NCI-H2107 treated with DMSO at 0.1 percent for 48 hours (cell line): ENCODE data around the gene NUP42.

ENCODE experiments used
- DNase-seq: peaks from one replicate; lab custom pipeline; 2025; ENCODE audit not compliant: unreplicated experiment; lab: John Stamatoyannopoulos, UW

The NUP42 gene

GRCh38 chr7:23232966-23233365, 51.1 kb downstream of the NUP42 start:
- no peak for DNase-seq

GRCh38 chr7:23234569-23235296, 52.9 kb downstream of the NUP42 start:
- DNase-seq, result peak; percentile 43

- no peak for DNase-seq
These were observed 54.0 kb downstream of the NUP42 start for GRCh38 chr7:23235813-23236221.

GRCh38 chr7:23237000-23237399, 55.2 kb downstream of the NUP42 start:
- DNase-seq, result no peak

GRCh38 chr7:23238983-23239652, 57.3 kb downstream of the NUP42 start:
- no peak for DNase-seq

- DNase-seq, result no peak
These were observed 57.9 kb downstream of the NUP42 start for GRCh38 chr7:23239698-23240097.

- DNase-seq, result no peak
These were observed 60.5 kb downstream of the NUP42 start for GRCh38 chr7:23242321-23242720.

GRCh38 chr7:23242935-23243334, 61.1 kb downstream of the NUP42 start:
- no peak for DNase-seq

GRCh38 chr7:23246555-23246954, 64.7 kb downstream of the NUP42 start, which contains the start of gene GPNMB:
Gene GPNMB, plus strand, starts transcription at chr7:23246775. Its CDS starts 83 bp downstream, at chr7:23246858.
- no peak for DNase-seq

- no peak for DNase-seq
These were observed 65.3 kb downstream of the NUP42 start for GRCh38 chr7:23247046-23247602.

GRCh38 chr7:23247603-23248335, 65.9 kb downstream of the NUP42 start:
- DNase-seq, result no peak

GRCh38 chr7:23249486-23249885, 67.6 kb downstream of the NUP42 start:
- no peak for DNase-seq
